H1 (cell line): Measurements from ENCODE around the gene EXD3. TPM values are rescaled to one million over a fixed set of nuclear protein-coding genes. Genes with fewer than 3 reads are reported as not detected.

Source experiments
- CHD2 ChIP-seq: IDR thresholded peaks from 2 replicates; pipeline ENCODE4 v1.6.1; 2012; ENCODE audit warnings: low read length, improper control_type of control experiment
- RNF2 ChIP-seq: fragments of 200-900, 300-1000 bp; sonication (generic); IDR thresholded peaks from 2 replicates; pipeline ENCODE4 v1.7.1; 2016; ENCODE audit warnings: borderline replicate concordance, low read depth, mild to moderate bottlenecking, antibody characterized with exemption, low read length; ENCODE audit not compliant: poor library complexity, severe bottlenecking; ENCODE audit errors: missing control alignments
- YY1 ChIP-seq: IDR thresholded peaks from 2 replicates; pipeline ENCODE4 v1.6.1; 2011; ENCODE audit warnings: low read depth, mild to moderate bottlenecking, low read length
- polyA plus RNA-seq, 7 experiments: library from polyadenylated mRNA; depleted of rRNA in 3 of 7; stranded (reverse) in 5 of 7; unstranded in 2 of 7; fragments of >200 nt in 5 of 7; fragments of 200-250 nt in 2 of 7; gene quantifications; 1 replicate in 5 of 7; 2 replicates in 1 of 7; 4 replicates in 1 of 7; pipeline versions ENCODE4 v1.2.1 to v1.2.3, GENCODE V29; 2011 to 2013; ENCODE audit warnings: missing spikeins in 2 of 7, mixed read lengths in 2 of 7
- total RNA-seq: library from RNA; stranded (reverse); fragmentation: NEBNext Ultra II Directional; extraction: Animal tissue kit (Norgen Biotek cat#: 25700); gene quantifications from 2 replicates; pipeline ENCODE4 v1.2.1, GENCODE V29; 2021

The EXD3 gene
- total and polyA plus RNA-seq, 2 of the 8 experiments (the other 6 are each of a cell fraction or from before 2014, with no cell fraction given), result 7.2 to 9.4 TPM

DNA sequence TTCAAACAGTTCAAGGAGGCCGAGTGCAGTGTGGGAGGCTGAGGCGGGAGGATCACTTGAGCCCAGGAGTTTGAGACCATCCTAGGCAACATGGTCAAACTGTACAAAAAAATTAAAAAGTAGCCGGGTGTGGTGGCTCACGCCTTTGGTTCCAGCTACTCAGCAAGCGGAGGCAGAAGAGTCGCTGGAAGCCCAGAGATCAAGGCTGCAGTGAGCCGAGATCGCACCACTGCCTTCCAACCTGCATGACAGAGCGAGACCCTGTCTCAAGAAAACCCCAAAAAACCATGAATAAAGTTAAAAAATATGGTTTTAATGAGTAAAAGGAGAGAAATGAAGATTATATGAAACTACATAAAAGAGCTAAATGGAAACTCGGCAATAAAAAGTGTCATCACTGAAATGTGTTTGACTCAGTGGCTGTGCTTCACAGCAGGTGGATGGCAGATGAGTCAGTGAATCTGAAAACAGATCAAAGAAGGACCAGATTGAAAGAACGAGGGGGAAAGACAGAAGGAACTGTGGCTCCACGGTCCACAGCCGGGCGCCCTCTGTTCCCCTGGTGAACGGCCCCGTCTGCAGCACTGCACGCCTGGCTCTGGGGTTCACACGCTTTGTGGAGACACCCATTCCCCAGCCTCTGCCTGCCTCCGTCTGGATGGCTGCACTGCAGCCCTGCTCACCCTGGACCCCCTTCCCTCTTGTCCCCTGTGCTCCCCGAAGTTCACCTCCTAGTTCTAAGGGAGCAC lies 25.1 kb downstream of the EXD3 start (continued):
- no peak for TF ChIP-seq RNF2
- TF ChIP-seq YY1, result no peak
- no peak for TF ChIP-seq CHD2
